ENCODE results near the gene SLC39A2.

DNA sequence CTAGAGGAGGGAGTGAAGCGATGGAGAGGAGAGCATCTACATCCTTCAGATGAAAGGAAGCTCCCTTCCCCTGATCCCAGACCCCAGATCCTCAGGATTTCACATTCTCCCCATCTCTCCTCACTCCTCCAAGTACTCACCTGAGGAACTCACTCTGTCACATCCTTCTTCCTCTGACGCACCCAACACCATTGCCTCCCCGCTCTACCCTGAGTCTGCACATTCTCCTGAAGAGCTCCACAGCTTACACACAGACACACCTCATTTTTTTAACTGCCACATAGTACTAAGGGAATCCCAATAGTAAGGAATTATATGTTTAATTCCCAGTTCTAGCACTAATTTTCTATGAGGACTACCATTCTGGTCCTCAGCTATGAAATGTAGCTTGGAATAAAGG lies 25.6 kb upstream of the SLC39A2 start:
- TF ChIP-seq, protein P1, sequence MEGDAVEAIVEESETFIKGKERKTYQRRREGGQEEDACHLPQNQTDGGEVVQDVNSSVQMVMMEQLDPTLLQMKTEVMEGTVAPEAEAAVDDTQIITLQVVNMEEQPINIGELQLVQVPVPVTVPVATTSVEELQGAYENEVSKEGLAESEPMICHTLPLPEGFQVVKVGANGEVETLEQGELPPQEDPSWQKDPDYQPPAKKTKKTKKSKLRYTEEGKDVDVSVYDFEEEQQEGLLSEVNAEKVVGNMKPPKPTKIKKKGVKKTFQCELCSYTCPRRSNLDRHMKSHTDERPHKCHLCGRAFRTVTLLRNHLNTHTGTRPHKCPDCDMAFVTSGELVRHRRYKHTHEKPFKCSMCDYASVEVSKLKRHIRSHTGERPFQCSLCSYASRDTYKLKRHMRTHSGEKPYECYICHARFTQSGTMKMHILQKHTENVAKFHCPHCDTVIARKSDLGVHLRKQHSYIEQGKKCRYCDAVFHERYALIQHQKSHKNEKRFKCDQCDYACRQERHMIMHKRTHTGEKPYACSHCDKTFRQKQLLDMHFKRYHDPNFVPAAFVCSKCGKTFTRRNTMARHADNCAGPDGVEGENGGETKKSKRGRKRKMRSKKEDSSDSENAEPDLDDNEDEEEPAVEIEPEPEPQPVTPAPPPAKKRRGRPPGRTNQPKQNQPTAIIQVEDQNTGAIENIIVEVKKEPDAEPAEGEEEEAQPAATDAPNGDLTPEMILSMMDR (IDR thresholded peaks at IDR 0.05) = no peak
- no peak for TF ChIP-seq POLR2A (IDR thresholded peaks at IDR 0.05)
